ENCODE measurements around the gene UNC13A. TPM values are rescaled to one million over a fixed set of nuclear protein-coding genes. Genes with fewer than 3 reads are reported as not detected.

Gene UNC13A
- polyA plus RNA-seq, 1 donor, result 0.10 TPM

GRCh38 chr19:17626456-17627015, 61.6 kb downstream of the UNC13A start:
- DNase-seq (ENCODE audit: low read depth), result no peak

- no peak for DNase-seq (ENCODE audit: low read depth)
Measured at GRCh38 chr19:17625980-17626379, 62.2 kb downstream of the UNC13A start.

GRCh38 chr19:17625043-17625442, 63.1 kb downstream of the UNC13A start:
- no peak for DNase-seq (ENCODE audit: low read depth)

- DNase-seq (ENCODE audit: low read depth), result no peak
Measured at GRCh38 chr19:17624314-17624991, 63.7 kb downstream of the UNC13A start.

GRCh38 chr19:17623224-17623935, 64.8 kb downstream of the UNC13A start:
- DNase-seq (ENCODE audit: low read depth), result no peak

- DNase-seq (ENCODE audit: low read depth), result no peak
Measured at GRCh38 chr19:17620696-17621095, 67.5 kb downstream of the UNC13A start.

GRCh38 chr19:17618936-17619335, 69.2 kb downstream of the UNC13A start:
- DNase-seq (ENCODE audit: low read depth), result no peak

GRCh38 chr19:17618281-17618903, 69.8 kb downstream of the UNC13A start:
- DNase-seq (ENCODE audit: low read depth), result no peak

GRCh38 chr19:17617807-17618192, 70.4 kb downstream of the UNC13A start:
- no peak for DNase-seq (ENCODE audit: low read depth)

GRCh38 chr19:17616961-17617806, 71.0 kb downstream of the UNC13A start:
- DNase-seq (ENCODE audit: low read depth), result no peak

- DNase-seq (ENCODE audit: low read depth), result no peak
Measured at GRCh38 chr19:17616686-17616960, 71.5 kb downstream of the UNC13A start.

GRCh38 chr19:17615889-17616685, 72.1 kb downstream of the UNC13A start:
- DNase-seq (ENCODE audit: low read depth), result no peak

- no peak for DNase-seq (ENCODE audit: low read depth)
Measured at GRCh38 chr19:17614476-17614875, 73.7 kb downstream of the UNC13A start.

GRCh38 chr19:17611462-17612244, 76.5 kb downstream of the UNC13A start:
- no peak for DNase-seq (ENCODE audit: low read depth)

GRCh38 chr19:17610384-17610783, 77.8 kb downstream of the UNC13A start:
- DNase-seq (ENCODE audit: low read depth), result no peak

- DNase-seq (ENCODE audit: low read depth), result no peak
Measured at GRCh38 chr19:17607936-17608335, 80.2 kb downstream of the UNC13A start.

GRCh38 chr19:17606590-17607185, 81.5 kb downstream of the UNC13A start:
- DNase-seq (ENCODE audit: low read depth), result no peak

- peak; percentile 31 for DNase-seq (ENCODE audit: low read depth)
Measured at GRCh38 chr19:17605761-17606589, 82.2 kb downstream of the UNC13A start.

GRCh38 chr19:17605117-17605516, 83.0 kb downstream of the UNC13A start:
- no peak for DNase-seq (ENCODE audit: low read depth)

All from forelimb muscle (tissue), 1 donor.